Stimulated activated CD8-positive, alpha-beta memory T cell treated with anti-CD3 and anti-CD28 coated beads, Interleukin-7, amount 100 ng/mL, for 24 hours (primary cell): Measurements from ENCODE around the gene PPP2R5C.
"Not testable (repeated sequence)": the region's sequence is repeated elsewhere in the genome, so short reads cannot be mapped to it uniquely, and the experiment has no call there.

Experiments used
- DNase-seq: peaks from one replicate; pipeline ENCODE4 v3.0.0-alpha.2; 2020; ENCODE audit warnings: low read depth

Gene PPP2R5C

GRCh38 chr14:101761032-101761880 is at the start of gene PPP2R5C:
Gene PPP2R5C (plus strand): TSS chr14:101761709. CDS start chr14:101761894, 185 bp downstream.
- DNase-seq, result peak; percentile 68

DNA sequence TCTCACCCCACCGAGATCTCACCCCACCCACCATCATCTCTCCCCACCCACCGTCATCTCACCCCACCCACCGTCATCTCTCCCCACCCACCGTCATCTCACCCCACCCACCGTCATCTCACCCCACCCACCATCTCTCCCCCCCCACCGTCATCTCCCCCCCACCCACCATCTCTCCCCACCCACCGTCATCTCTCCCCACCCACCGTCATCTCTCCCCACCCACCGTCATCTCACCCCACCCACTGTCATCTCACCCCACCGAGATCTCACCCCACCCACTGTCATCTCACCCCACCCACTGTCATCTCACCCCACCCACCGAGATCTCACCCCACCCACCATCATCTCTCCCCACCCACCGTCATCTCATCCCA is 49.7 kb upstream of the PPP2R5C start:
- not testable (repeated sequence) for DNase-seq

GRCh38 chr14:101712341-101712740 is 49.2 kb upstream of the PPP2R5C start:
- not testable (repeated sequence) for DNase-seq

- not testable (repeated sequence) for DNase-seq
Measured at GRCh38 chr14:101713091-101713490, 48.4 kb upstream of the PPP2R5C start.

GRCh38 chr14:101713621-101714349 is 47.7 kb upstream of the PPP2R5C start:
- DNase-seq, result no peak

- DNase-seq, result no peak
Measured at GRCh38 chr14:101714394-101714793, 47.1 kb upstream of the PPP2R5C start.

DNA sequence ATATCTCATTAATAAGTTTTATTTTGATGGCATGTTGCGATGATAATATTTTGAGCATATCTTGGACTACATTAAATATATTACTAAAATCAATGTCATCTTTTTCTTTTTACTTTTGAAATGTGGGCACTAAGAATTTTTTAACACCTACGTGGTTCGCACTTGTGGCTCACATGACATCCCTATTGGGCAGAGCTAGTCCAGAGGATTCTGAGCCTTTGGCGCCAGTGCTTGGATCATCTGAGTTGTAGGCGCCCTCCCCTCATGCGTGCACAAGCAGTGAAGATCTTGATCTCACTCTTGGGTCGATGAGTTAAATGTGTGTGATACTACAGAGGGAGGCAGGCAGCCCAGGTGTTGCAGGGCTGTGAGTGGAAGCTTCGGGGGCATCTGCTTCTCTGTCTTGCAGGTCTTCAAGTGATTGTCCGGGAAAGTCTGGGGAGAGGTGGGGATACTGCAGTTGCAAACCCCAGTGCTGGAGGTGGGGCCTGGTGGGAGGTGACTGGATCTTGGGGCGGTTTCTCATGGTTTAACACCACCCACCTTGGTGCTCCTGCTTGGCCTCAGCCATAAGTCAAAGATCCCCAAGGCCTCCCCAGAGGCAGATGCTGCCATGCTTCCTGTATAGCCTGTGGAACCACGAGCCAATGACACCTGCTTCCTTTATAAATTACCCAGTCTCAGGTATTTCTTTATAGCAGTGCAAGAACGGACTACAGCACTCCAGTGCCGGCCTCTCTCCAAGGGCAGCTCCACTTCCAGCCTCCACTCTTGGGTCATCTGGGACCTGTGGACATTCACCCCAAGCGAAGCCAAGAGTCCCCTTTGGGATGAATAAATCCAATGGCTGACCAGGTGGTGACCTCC is 46.1 kb upstream of the PPP2R5C start:
- DNase-seq, result no peak

- DNase-seq, result no peak
Measured at GRCh38 chr14:101716077-101716950, 45.2 kb upstream of the PPP2R5C start.

DNA sequence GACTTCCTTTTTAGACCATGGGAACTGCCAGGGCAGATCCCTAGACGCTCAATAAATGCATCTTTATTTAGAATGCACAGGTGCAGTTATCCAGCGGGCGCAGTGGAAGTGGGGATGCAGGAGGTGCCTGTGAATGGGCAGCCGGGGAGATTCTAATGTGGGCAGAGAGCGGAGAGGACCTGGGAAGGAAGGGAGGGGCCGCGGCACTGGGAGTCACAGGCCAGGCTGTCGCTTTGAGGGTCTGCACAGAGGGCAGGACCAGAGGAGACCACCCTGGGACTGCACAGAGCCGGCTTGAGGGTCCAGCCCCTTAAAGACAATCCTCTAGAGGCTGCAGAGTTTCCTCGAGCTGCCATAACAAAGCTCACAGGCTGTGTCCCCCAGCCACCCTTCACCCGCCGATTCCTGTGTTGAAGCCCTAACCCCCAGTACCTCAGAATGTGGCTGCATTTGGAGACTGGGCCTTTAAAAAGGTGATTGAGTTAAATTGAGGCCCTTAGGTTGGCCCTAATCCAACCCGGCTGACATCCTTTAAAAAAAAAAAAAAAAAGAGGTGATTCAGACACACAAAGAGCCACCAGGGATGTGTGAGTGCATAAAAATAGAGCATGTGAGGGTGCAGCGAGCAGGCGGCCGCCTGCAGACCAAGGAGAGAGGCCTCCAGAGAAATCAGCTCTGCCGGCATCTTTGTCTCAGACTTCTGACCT is 44.4 kb upstream of the PPP2R5C start:
- DNase-seq, result no peak

DNA sequence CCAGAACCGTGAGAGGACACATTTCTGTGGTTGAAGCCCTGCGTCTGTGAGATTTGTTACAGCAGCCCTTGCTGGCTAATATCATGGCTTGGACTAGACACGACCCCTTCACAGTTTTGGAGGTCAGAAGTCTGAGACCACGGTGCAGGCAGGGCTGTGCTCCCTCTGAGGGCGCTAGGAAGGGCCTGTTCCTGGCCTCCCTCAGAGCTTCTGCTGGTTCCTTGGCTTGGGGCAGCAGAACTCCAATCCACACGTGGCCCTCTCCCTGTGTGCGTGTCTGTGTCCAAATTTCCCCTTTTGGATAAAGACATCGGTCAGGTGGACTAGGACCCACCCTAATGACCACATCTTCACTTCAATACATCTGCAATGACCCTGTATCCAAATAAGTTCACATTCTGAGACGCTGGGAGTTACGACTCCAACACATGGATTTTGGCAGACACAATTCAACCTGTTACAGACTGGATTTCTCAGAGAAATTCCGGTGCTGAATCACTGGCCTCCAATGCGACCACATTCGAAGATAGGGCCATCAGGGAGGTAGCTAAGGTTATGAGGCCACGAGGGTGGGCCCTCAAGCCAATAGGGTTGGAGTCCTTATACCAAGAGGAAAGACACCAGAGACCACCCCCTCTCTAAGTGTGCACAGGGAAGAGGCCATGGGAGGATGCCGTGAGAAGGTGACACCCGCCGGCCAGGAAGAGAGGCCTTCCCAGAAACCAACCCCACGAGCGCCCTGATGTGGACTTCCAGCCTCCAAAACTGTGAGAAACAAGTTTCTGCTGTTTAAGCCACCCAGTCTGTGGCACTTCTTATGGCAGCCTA is 43.6 kb upstream of the PPP2R5C start:
- no peak for DNase-seq

GRCh38 chr14:101719045-101719645 is 42.4 kb upstream of the PPP2R5C start:
- no peak for DNase-seq

DNA sequence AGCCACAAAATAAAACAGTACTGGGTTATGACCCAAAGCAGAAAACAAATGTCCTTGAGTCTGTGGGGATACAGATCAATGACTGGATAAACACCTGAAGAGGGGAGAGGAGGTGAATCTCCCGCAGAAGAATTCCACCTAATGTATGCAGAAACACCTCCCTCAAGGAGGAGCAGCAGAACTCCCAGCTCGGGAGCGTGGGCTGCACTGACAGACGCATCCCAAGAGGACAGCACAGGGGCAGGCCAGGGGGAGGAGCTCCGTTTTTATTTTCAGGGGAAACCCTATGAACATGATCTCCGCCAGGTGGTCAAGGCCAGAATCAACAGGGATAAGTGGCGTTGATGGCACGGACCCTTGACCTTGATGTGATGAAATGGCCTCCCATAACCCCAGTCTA is 41.8 kb upstream of the PPP2R5C start:
- DNase-seq, result no peak

DNA sequence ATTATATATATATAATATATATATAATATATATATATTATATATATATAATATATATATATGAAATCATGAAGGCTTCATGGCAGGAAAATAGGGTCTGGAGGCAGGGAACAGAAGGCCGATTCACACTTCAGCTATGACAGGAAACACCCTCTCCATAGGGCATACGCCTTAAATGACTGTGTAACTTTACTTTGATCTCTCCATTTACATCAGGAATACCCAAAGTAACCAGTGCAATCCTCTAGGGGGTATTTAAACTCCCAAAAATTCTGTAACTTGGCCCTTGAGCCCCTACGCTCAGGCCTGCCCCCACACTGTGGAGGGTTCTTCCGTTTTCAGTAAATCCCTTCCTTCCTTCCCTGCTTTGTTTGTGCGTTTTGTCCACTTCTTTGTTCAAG is 40.4 kb upstream of the PPP2R5C start:
- DNase-seq, result no peak

DNA sequence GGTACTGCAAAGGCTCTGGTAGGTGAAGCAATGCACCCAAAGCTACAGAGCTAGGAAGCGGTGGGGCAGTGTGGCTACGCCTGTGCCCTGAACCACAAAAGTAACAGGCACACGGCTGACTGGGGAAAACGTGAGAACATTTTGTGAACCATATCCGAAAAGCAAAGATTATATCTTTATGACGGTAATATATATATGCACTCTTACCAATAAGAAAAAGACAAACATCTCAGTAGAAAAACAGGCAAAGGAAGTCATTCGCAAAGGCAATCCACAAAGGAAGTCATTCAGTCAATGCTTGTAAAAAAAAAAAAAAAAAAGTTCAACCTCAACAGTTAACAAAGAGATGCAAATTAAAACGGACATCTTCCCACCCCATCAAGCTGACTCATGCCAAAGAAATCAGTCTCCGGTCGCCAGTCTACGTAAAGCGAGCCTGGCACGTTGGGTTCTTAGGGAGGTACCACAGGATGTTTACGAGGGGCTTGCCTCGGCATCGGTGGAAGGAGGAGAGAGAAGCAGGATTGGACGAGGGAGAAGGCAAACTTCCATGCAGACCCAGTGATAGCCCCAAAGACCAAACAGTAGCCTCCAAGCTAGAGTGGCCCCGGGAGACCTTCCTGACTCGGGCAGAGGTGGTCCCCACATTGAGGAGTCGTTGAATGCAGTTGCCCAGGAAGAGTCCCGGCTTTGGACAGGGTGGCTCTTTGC is 39.4 kb upstream of the PPP2R5C start:
- DNase-seq, result no peak

DNA sequence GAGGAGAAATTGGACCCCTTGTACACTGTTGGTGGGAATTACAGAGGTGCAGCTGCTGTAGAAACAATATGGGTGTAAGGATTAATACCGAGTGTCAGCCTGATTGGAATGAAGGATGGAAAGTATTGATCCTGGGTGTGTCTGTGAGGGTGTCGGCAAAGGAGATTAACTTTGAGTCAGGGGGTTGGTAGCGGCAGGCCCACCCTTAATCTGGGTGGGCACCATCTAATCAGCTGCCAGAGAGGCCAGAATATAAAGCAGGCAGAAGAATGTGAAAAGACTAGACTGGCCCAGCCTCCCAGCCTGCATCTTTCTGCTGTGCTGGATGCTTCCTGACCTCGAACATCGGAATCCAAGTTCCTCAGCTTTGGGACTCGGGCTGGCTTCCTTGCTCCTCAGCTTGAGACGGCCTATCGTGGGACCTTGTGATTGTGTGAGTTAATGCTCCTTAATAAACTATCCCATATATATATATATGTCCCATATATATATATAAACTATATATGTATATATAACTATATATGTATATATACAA is 38.4 kb upstream of the PPP2R5C start:
- DNase-seq, result no peak

GRCh38 chr14:101725652-101726051 is 35.9 kb upstream of the PPP2R5C start:
- not testable (repeated sequence) for DNase-seq

DNA sequence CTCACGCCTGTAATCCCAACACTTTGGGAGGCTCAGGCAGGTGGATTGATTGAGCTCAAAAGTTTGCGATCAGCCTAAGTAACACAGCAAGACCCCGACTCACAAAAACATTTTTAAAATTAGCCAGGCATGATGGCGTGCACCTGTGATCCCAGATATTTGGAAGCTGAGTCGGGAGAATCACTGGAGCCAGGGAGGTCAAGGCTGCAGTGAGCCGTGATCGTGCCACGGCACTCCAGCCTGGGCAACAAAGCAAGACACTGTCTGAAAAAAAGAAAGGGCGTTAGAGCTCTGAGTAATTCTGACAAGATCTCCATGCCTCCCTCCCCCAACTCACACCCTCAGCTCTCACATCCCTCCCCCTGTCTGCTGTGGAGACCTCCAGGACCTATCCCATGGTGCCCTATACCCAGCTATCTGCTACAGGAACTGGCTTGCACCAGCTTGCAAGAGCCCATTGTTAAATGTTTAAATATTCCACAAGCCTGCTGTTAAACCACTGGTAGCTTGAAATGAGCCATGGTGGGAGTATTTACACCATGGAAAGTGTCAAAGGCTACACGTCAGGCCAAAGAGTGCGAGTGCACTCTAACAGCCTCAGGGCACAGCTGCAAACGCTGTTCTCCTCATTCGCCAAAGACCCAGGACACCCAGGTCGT is 35.1 kb upstream of the PPP2R5C start:
- no peak for DNase-seq

DNA sequence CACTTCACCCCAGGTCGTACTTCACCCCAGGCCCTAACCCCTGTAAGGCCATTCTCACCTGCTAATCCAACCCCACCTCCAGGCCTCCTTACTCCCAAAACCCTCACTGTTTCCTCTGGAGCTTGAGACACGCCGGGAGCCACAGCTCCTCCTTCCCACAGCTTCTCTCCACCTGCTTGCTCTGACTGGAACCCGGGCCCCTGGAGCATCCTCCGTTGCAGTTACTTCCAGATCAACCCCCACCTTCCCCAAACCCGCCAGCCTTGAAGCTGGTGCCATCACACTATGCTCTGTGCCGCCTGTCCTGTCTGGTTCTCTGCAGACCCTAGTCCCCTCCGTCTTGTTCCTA is 34.6 kb upstream of the PPP2R5C start:
- DNase-seq, result no peak
